Measurements from ENCODE around the gene CANX.

- TF ChIP-seq CTCF (IDR thresholded peaks at IDR 0.05) = no peak
- no peak for TF ChIP-seq POLR2A (IDR thresholded peaks at IDR 0.05)
Measured at GRCh38 chr5:179774442-179774841, 75.7 kb downstream of the CANX start.
